Hepatic stellate cell (primary cell): Measurements from ENCODE around the gene LRRC37B.
"Not testable (repeated sequence)": the region's sequence is repeated elsewhere in the genome, so short reads cannot be mapped to it uniquely, and the experiment has no call there.

ENCODE experiments used
- DNase-seq: peaks from one replicate; pipeline ENCODE4 v3.0.0; 2011; ENCODE audit warnings: low spot score

Gene LRRC37B

DNA sequence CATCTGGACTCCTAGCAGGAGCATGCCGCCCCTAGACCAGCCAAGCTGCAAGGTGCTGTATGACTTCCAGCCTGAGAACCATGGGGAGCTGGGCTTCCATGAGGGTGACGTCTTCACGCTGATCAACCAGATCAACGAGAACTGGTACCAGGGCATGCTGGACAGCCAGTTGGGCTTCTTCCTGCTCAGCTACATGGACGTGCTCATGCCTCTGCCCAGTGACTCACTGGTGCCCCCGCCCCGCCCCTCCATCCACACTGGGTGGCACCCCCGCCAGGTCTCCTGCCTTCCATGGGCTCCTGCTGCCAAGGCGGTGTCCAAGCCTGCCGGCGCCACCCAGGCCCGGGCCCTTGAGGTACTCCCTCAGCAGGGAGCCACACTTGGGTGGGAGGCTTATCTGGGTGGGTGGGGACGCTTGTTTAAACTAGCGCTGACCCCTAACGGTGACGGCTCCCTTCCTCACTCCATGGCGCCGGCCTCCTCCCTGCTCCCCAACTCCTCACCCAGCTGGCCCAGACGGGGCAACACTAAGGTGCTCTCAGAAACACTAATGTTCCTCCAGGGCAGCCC, 34.2 kb downstream of the LRRC37B start:
- DNase-seq = not testable (repeated sequence)

DNA sequence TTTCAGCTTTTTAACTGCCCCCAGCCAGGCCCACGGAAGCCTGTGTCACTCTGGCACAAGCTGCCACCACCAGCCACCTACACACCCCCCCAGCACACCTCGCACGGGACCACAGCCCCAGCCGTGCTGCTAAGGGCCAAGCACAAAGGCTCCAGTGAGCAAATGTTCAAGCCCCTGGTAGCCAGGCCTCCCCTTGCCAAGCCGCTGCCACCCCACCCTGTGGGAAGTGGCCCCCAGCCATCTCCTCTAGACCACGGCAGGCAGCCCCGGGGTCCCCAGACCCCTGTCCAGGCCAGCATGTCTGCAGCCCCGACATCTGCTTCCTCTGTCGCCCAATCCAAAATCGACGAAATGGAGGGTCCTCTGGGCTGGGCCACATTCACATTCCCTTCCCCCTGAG, 35.1 kb downstream of the LRRC37B start:
- DNase-seq = not testable (repeated sequence)

DNA sequence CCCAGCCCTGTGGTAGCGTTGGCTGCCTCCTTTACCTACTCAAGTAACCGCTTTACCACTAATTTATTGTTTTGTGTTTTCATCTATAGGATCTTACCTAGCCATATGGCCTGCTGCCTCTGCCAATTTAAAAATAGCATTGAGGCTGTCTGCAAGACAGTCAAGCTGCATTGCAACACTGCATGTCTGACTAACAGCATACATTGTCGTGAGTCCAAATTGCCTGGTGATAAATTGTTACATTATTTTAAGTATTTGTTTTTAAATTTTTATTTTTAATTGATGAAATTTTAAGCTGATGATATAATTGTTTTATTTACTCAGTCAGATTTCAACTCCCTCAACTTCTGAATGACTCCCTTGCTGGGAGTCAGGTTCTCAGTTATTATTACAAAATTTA, 38.4 kb downstream of the LRRC37B start:
- not testable (repeated sequence) for DNase-seq

DNA sequence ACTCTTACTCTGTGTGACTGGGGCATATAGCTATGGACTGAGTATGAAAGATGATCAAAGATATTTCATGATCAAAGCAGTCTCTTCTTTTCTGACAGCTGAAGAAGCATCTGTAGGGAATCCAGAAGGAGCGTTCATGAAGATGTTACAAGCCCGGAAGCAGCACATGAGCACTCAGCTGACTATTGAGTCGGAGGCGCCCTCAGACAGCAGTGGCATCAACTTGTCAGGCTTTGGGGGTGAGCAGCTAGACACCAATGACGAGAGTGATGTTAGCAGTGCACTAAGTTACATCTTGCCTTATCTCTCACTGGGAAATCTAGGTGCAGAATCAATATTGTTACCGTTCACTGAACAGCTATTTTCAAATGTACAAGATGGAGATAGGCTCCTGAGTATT, 40.5 kb downstream of the LRRC37B start:
- not testable (repeated sequence) for DNase-seq

DNA sequence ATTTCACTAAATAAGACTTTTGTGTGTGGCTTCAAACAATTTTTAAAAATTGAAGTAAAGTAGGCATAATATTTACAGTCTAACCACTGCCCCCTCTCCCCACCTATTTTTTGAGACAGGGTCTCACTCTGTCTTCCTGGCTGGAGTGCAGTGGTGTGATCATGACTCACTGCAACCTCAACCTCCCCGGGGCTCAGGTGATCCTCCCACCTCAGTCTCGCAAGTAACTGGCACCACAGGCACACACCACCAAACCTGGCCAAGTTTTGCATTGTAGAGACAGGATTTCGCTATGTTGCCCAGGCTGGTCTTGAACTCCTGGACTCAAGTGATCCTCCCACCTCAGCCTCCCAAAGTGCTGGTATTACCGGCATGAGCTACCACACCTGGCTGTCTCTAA, 47.8 kb downstream of the LRRC37B start:
- not testable (repeated sequence) for DNase-seq

DNA sequence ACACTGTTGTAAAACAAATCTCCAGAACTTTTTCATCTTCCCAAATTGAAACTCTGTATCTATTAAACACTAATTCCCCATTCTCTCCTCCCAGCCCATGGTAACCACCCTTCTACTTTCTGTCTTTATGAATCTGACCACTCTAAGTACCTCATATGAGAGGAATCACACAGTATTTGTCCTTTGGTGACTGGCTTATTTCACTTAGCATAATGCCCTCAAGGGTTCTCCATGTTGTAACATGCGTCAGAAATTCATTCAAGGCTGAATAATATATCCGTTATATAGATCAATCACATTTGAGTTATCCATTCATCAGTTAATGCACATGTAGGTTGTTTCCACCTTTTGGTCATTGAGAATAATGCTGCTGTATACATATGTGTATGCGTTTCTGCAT, 48.2 kb downstream of the LRRC37B start:
- not testable (repeated sequence) for DNase-seq

DNA sequence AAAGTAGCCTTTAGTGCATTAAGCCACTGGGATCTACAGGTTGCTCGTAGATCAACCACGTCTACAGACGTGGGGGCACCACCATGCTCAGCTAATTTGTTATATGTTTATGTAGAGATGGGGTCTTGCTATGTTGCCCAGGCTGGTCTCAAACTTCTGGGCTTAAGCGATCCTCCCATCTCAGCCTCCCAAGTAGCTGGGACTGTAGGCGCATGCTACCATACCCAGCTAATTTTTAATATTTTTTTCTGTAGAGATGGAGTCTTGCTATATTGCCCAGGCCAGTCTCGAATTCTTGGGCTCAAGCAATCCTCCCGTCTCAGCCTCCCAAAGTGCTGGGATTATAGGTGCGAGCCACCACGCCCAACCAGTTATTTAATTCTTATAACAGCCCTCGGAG, 49.3 kb downstream of the LRRC37B start:
- not testable (repeated sequence) for DNase-seq

DNA sequence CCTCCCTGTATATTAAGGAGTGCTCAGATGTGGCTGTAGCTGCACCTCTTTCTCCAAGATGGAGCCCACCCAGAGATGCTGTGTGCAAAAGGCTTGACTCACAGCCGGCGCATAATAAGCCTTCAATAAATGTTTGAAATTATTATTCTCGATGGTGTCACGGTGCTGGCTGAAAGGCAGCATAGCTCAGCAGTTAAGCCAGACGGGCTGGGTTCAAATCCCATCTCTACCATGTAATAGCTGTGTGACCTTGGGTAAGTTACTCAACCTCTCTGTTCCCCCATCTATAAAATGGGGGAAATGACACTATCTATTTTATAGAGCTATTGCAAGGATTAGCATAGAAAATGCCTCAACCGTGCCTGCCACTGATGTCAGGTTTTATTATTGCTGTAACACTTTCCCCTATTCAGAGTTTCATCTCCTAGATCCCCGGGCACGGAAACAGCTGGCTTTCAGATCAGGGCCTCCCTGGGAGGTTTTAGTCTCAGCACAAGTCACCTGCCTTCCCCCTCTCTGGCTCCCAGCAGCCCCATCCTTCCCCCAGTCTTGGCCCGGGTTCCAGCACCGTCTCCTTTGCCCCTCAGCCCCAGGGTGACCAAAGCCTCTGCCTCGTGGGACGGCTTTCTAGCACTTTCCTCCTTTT, 50.4 kb downstream of the LRRC37B start:
- not testable (repeated sequence) for DNase-seq

DNA sequence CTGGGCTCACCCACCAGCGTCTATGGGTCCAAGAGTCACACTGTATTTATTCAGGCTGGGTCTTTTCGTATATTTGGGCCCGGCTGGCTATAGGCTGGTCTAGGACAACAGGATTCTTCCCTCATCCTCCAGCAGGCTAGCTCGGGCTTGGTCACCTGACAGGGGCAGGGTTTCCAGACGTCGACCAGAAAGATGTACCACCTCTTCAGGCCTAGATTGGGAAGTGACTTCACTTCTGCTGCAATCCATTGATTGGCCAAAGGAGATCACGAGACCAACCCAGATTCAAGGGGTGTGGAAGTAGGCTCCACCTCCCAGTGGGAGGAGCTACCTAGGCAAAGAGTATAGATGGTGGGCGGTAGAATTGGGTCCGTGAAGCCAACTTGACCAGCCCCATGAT, 53.5 kb downstream of the LRRC37B start:
- not testable (repeated sequence) for DNase-seq

DNA sequence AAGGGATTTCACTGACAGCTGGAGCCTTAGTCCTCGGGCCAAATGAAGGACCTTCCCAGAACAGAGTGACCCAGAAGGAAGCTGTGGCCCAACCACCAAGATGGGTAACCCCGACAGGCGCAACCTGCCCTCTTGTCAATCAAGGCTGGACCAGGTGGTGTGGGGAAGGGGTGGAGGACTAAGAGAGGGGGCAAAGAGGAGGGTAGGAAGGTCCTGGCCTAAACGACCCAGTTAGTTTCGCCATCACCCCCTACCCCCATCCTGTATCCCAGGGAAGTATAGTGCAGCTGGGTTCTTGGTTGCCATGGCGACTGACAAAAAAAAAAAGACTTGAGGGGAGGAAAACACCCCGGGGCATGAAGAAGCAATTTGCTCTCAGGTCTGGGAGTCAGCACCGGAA, 54.7 kb downstream of the LRRC37B start:
- DNase-seq = not testable (repeated sequence)

DNA sequence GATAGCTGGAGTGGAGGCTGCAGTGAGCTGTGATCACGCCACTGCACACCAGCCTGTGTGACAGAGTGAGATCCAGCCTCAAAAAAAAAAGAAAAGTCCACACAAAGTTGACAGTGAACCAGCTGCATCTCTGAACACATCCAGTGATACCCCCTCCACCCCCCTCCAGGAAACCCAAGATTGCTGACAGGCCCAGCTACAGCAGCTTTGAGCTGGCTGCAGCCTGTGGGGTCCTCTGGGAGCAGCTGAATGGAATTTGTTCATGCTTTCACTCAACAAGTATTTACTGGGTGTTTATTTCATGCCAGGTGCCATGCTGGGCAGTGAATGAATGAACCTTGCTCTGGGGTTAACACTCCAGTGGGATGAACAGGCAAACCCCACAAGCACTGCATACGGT, 56.9 kb downstream of the LRRC37B start:
- DNase-seq = not testable (repeated sequence)

DNA sequence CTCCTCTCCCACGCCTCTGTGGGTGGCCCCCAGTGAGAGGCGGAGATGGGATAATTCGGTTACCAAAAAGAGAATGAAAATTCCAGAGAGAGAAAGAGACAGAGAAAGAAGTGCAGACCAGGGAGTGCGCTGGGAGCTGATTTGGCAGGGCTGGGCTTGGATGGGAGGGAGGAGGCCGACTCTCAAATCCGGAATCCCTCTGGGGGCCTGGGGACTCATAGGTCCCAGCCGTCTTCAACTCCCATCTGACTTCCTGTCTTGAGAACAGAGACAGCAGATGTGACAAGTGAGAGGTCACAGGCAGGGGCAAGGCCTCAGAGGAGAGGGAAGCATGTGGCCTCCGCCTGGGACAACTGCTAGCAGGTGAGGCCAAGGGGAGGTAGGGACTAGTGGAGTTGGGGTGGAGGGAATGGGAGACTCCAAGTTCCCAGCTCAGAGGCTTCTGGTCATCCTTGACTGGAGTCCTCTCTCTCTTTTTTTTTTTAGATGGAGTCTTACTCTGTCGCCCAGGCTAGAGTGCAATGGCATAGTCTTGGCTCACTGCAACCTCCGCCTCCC, 59.0 kb downstream of the LRRC37B start:
- DNase-seq = not testable (repeated sequence)

DNA sequence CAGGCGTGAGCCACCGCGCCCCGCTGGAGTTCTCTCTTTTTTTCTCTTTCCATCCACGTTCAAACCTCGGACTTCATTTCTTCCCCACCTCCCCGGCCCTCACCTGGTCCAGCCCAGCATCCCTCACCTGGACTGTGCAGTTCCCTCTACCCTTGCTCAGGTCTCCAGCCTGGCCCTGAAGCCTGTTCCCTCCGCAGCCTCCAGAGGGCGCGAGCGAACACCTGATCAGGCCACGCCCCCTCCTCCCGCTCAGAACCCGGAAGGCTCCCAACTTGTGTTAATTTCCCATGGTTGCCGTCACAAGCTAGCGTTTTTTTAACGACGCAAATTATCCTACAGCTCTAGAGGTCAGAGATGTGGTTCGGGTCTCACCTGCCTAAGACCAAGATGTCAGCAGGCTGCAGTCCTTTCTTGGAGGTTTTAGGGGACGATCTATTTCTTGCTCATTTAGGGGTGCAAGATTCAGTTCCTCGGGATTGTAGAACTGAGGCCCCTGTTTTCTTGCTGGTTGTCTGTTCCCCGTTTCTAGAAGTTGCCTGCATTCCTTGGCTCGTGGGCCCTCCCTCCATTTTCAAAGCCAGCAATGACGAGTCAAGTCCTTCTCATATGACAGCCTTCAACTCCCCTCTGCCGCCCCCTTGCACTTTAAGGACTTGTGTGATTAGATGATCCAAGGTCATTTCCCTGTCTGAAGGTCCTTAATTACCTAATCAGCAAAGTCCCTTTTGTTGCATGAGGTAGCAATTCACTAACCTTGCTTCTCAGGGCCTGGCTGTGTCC, 59.9 kb downstream of the LRRC37B start:
- not testable (repeated sequence) for DNase-seq

DNA sequence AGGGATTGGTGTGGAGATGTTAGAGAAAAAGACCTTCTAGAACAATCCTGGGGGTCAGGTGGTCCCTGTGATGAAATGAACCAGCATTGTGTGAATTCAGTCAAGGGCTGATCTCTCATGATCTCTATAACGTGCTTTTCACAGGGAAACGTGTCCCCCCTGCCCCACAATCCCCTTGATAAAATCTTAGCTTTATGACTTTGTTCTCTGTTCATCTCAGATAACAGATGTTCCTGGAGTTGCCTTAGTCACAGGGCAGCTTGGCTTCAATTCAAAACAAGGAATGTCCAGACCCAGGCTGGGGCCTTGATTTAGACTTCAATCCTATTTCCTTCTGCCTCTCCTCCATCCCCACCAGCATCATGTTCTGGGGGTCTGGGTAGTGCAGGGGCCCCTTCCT, 61.9 kb downstream of the LRRC37B start:
- not testable (repeated sequence) for DNase-seq

DNA sequence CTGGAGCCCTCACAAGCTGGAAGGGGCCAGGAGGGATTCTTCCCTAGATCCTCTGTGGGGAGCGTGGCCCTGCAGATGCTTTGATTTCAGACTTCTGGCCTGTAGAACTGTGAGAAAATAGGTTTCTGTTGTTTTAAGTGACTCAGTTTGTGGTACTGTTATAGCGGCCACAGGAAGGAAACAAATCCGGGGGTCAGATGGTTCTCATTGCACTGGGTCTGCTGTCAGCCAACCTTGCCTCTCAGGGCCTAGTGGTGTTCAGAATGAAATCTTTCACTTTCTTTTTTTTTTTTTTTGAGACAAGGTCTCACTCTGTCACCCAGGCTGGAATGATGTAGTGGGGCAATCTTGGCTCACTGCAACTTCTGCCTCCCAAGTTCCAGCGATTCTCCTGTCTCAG, 64.8 kb downstream of the LRRC37B start:
- not testable (repeated sequence) for DNase-seq

DNA sequence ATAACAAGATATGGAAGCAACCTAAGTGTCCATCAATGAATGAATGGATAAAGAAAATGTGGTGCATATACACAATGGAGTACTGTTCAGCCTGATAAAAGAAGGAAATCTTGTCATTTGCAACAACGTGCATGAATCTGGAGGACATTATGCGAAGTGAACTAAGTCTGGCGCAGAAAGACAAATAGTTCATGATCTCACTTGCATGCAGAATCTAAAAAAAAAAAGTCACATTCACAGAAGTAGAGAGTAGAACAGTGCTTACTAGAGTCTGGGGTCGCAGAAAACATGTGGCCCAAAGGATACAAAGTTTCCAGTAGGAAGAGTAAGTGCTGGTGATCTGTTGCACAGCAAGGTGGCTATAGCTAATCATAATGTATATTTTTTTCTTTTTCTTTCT, 65.9 kb downstream of the LRRC37B start:
- not testable (repeated sequence) for DNase-seq

DNA sequence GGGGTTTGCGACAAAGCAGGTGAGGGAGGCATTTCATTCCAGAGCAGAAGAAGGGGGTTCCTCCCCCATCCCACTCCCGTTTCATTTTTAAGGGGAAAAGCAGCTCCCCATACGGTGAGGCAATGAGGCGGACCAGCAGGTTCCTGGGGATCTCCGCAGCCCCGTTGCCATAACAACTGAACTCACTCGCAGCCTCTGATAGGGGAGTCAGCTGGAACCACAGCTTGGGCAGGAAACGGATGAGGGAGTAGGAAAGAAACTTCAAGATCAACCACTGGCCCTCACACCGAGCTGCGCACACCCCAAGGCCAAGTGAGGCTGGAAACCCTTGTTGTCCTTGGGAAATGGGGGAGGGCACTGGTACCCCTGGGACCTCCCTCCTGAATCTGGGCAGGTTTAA, 72.6 kb downstream of the LRRC37B start:
- DNase-seq = peak; percentile 39

DNA sequence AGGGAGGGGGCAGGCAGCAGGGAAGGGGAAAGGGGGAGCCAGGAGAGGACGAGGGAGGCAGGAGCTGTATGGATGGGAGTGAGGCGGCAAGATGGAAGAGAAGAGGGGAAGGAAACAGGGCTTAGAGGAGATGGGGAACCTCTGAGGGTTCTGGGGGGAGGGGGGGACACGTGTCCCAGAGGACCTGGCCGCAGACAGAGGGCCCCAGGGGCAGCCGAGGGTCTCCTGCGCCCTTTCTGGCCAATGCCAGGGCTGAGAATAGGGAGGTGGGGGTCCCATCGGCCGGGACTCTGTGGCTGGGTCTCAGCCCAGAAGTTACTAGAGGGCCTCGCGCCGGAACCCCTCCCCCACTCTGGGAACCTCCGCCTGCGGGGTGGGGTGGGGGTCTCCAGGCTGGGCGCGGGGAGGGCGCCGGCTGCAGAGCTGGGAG, 76.4 kb downstream of the LRRC37B start:
- not testable (repeated sequence) for DNase-seq

DNA sequence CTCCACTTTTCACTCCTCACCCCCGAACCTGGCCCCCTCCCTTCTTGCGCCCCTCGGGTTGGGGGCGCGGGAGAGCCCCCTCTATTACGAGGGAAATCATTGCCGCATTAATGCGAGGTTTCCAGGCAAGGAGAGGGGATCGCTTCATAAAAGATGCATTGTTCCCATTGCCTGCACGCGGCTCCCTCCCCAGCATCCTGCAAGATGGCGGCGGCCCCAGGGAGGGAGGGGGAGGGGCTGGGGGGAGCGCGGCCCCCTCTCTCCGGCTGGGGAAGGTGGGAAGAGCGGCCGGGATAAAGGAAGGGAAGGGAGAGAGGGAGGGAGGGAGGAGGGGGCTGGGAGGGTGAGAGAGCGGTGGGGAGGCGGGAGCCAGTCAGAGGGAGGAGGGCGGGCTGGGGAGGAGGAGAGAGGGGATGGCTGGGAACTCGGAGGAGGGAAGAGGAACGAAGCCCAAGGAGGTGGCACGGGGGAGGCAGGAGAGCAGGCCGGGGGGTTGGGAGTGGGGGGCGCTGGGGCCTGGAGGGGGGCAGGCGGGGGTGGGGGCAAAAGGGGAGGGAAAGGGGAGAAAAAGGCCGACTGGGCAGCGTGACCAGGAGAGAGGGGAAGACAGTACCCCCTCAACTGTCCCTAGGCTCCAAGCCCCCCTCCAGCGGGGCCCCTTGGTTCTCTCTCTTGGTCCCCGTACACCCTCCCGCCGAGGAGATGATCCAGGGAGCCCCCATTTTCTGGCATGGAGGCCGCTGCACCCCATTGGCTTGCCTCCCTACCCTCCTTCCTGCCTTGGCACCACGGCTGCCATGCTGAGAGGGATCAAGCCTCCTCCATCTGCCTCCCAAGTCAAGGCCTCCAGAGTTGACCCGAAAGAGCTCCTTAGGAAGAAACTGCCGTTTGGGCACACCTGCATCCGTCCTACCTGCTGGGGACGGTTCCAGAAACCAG, 77.1 kb downstream of the LRRC37B start:
- not testable (repeated sequence) for DNase-seq

DNA sequence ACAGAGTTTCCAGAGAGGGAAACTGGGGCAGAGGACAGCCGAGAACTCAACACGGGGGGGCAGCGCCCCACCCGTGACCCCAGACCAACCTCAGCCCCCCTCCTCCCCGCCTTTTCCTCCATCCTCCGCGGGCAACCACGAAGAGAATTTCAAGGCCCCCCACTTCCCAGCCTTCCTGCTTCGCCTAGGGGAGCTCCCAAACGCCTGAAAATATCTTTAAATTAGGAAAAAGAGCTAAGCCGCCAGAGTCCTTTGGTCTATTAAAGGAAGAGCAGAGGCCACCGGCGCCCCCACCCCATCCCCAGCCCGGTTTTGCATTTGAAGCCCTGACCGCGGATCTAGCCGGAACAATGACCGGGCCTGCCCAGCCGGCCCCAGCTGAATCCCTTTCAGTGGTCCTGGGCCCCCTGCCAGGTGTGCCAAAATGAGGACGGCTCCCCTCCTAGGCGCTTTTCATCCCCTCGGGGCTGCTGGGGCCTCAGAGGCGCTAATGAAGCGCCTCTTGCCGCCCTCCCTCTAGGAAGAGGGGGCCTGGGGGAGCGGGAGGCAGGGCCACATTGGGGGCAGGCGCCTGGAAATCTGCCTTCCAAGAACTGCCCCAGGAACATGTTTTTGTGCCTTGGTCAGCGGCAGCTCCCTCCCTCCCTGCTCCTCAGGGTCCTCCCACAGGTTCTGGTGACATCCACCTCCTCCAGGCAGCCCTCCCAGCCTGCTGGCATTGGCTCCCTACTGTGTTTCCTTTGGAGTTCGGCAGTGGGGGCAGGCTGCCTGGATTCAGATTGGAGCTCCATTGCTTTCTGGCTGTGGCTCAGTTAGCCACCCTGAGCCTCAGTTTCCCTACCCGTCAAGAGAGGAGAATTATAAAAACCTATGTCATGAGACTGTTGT, 78.0 kb downstream of the LRRC37B start:
- not testable (repeated sequence) for DNase-seq

DNA sequence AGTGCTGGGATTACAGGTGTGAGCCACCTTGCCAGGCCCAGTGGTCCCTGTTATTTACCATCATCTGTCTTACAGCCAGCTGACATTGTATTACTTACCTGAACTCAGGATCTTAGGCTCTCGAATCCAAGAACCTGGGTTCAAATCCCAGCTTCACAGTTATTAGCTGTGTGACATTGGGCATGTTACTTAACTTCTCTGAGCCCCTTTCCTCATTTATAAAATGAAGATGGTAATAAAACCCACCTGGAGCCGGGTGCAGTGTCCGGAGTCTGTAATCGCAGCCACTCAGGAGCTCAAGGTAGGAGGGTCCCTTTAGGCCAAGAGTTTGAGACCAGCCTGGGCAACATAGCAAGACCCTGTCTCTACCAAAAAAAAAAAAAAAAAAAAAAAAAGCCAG, 79.7 kb downstream of the LRRC37B start:
- not testable (repeated sequence) for DNase-seq
